Epithelial cell of esophagus (primary cell): ENCODE measurements around the gene BMI1.

Source experiments
- DNase-seq: peaks from one replicate; pipeline ENCODE4 v3.0.0; 2010; ENCODE audit warnings: low read depth
- H3K4me3 ChIP-seq: 2 replicates; pipeline ENCODE4 v1.5.1; 2011; ENCODE audit warnings: mild to moderate bottlenecking, low read length, control low read depth
- CTCF ChIP-seq: IDR thresholded peaks from 2 replicates; pipeline ENCODE4 v1.5.1; 2011; ENCODE audit warnings: low read depth, mild to moderate bottlenecking, low read length, control low read depth, inconsistent platforms; ENCODE audit not compliant: insufficient read depth; ENCODE audit errors: missing control alignments

BMI1 gene

GRCh38 chr10:22339761-22340328 lies 18.9 kb downstream of the BMI1 start:
- peak overlapping the region; percentile 63 for H3K4me3 ChIP-seq
- DNase-seq: no peak
- TF ChIP-seq CTCF: no peak

GRCh38 chr10:22340329-22341189 lies 19.7 kb downstream of the BMI1 start:
- H3K4me3 ChIP-seq: peak overlapping the region; percentile 63
- peak; percentile 69 for DNase-seq
- TF ChIP-seq CTCF: no peak

- peak overlapping the region; percentile 40 for H3K4me3 ChIP-seq
- TF ChIP-seq CTCF: no peak
- DNase-seq: no peak
Measured at GRCh38 chr10:22341190-22341925, 20.5 kb downstream of the BMI1 start.

GRCh38 chr10:22341926-22342196 lies 21.0 kb downstream of the BMI1 start:
- TF ChIP-seq CTCF: no peak
- DNase-seq: no peak
- no peak overlapping the region for H3K4me3 ChIP-seq

- DNase-seq: no peak
- H3K4me3 ChIP-seq: no peak overlapping the region
- no peak for TF ChIP-seq CTCF
Measured at GRCh38 chr10:22342421-22342820, 21.5 kb downstream of the BMI1 start.

- DNase-seq: no peak
- no peak for TF ChIP-seq CTCF
- no peak overlapping the region for H3K4me3 ChIP-seq
Measured at GRCh38 chr10:22343731-22344130, 22.8 kb downstream of the BMI1 start.

GRCh38 chr10:22344249-22344648 lies 23.4 kb downstream of the BMI1 start:
- no peak for TF ChIP-seq CTCF
- no peak for DNase-seq
- no peak overlapping the region for H3K4me3 ChIP-seq
